Heart left ventricle (tissue), 16 donors: ENCODE data around the gene EBF4. TPM values are rescaled to one million over a fixed set of nuclear protein-coding genes. Genes with fewer than 3 reads are reported as not detected.
"Not testable (repeated sequence)": the region's sequence is repeated elsewhere in the genome, so short reads cannot be mapped to it uniquely, and the experiment has no call there.

ENCODE experiments used
- ATAC-seq, 4 donors: fragments of 200-7000 bp; cut with Tn5 transposase; one replicate each; pipeline ENCODE4 v1.9.1; 2020 to 2022; ENCODE audit warnings: moderate library complexity in 4 of 4, mild to moderate bottlenecking in 3 of 4, moderate number of reproducible peaks in 1 of 4
- DNase-seq, 5 donors: peaks; one replicate each; pipeline ENCODE4 v3.0.0-alpha.2; 2020
- H3K27ac ChIP-seq, 12 donors: fragments of 200-600 bp; sonication (generic) in 4 of 12; one replicate each; pipeline versions ENCODE4 v1.5.0 to v1.8.0; 2016 to 2022; ENCODE audit warnings: mild to moderate bottlenecking in 2 of 12
- H3K27me3 ChIP-seq, 9 donors: fragments of 200-600 bp; sonication (generic) in 2 of 9; one replicate each; pipeline versions ENCODE4 v1.5.1 to v1.8.0; 2016 to 2022; ENCODE audit warnings: mild to moderate bottlenecking in 3 of 9
- H3K36me3 ChIP-seq, 9 donors: fragments of 200-600 bp; sonication (generic) in 2 of 9; one replicate each; pipeline versions ENCODE4 v1.5.0 to v1.8.0; 2018 to 2022; ENCODE audit warnings: mild to moderate bottlenecking in 2 of 9
- H3K4me1 ChIP-seq, 12 donors: fragments of 200-600 bp; sonication (generic) in 4 of 12; one replicate each; pipeline versions ENCODE4 v1.5.0 to v1.8.0; 2016 to 2022; ENCODE audit warnings: mild to moderate bottlenecking in 3 of 12
- H3K4me3 ChIP-seq, 12 donors: fragments of 200-600 bp; sonication (generic) in 4 of 12; one replicate each; pipeline versions ENCODE4 v1.5.0 to v1.8.0; 2017 to 2022; ENCODE audit warnings: mild to moderate bottlenecking in 9 of 12, moderate library complexity in 4 of 12
- H3K9me3 ChIP-seq, 12 donors: fragments of 200-600 bp; sonication (generic) in 4 of 12; one replicate each; pipeline versions ENCODE4 v1.5.0 to v1.8.0; 2016 to 2022; ENCODE audit warnings: mild to moderate bottlenecking in 1 of 12
- CTCF ChIP-seq, 12 donors: fragments of 200-600 bp; sonication (generic) in 4 of 12; IDR thresholded peaks; one replicate each; pipeline versions ENCODE4 v1.5.0 to v1.8.0; 2018 to 2022; ENCODE audit warnings: antibody characterized with exemption in 12 of 12, mild to moderate bottlenecking in 5 of 12
- POLR2A ChIP-seq, 2 donors: fragments of 450-650 bp; IDR thresholded peaks; one replicate each; pipeline ENCODE4 v1.6.1; 2017; ENCODE audit warnings: antibody characterized with exemption in 2 of 2, mild to moderate bottlenecking in 2 of 2, moderate library complexity in 2 of 2
- WGBS, 4 donors: extraction: QIAGEN DNeasy Blood & Tissue Kit in 2 of 4; methylation state at CpG; one replicate each; pipeline versions ENCODE4 v1.1.5 to v1.1.7; 2013 to 2018; 5-methylcytosine and 5-hydroxymethylcytosine counted together
- intact Hi-C, 10 donors: fragments of 100-400 bp; cut with DNase I; formaldehyde crosslinking; loops; one replicate each; pipeline versions ENCODE4 v1.11.1 to v1.14.2; 2022
- microRNA counts, 2 donors: library from miRNA; unstranded; fragments of <30 nt; microRNA quantifications; one replicate each; lab custom pipeline; 2016
- microRNA-seq, 4 donors: library from miRNA; unstranded; fragments of <30 nt; microRNA quantifications; one replicate each; pipeline versions ENCODE4 to v1.2.0, GENCODE V29; 2017 to 2020
- polyA plus RNA-seq, 2 donors: library from polyadenylated mRNA; stranded (reverse); fragments of 200-250 nt; gene quantifications; one replicate each; pipeline ENCODE4 v1.2.3, GENCODE V29; 2013
- total RNA-seq, 9 donors: library from RNA; depleted of rRNA in 2 of 9; stranded (reverse); fragments of >200 nt in 2 of 9; fragmentation: NEBNext Ultra II Directional in 3 of 9; extraction: Animal tissue kit (Norgen Biotek cat#: 25700) in 3 of 9; gene quantifications; one replicate each; pipeline versions ENCODE4 v1.1.0 to v1.2.4, GENCODE V29; 2016 to 2023
- donor health status: ischemic (EF 13 %, LVEDD 7.1; RV severe dilation, severe dysfunction).
- donor health status: healthy with polysubstance abuse.
- donor health status: DM: no; HTN: yes; CAD: no.
- donor health status: DM: no; HTN: no; CAD: no.
- donor health status: ischemic (EF 25% LVEDD 6.9; RV normal size, moderate dysfunction).
- donor health status: ischemic (EF 25% LVEDD 5.7; RV mildly dilated, moderate dysfunction).
- donor health status: healthy.
- donor health status: DM: yes; HTN: yes; CAD: no.
- donor health status: ischemic (EF 35%, LVEDD 5.7; RV mildly dilated, moderate dysfunction).
- donor health status: nonischemic (EF 11% LVEDD 7.7; RV severe dilation, severe dysfunction).
- donor health status: DM: yes; HTN: yes; CAD: no.
- donor health status: PGD.
- donor health status: ischemic (EF 29% LVEDD 5.4; RV normal size, mild dysfunction).
- donor health status: nonischemic (EF 23%, LVEDD 6.1; RV moderate dilation, normal function).

EBF4 gene
- total and polyA plus RNA-seq, 11 donors: 2.5 to 6.4 (median 3.8) TPM

- Histone ChIP-seq H3K4me3 (no peak overlapping the region), H3K27ac (no peak overlapping the region), H3K9me3 (peaks cover 0 to 5% (median 0%) of the 10 kb centered on the region in 12 donors), H3K27me3 (peaks cover 15 to 96% (median 53%) of the 10 kb centered on the region in 9 donors), H3K36me3 (no peaks in the 10 kb centered on the region), H3K4me1 (peaks cover 0 to 12% (median 0%) of the 10 kb centered on the region in 12 donors)
- ATAC-seq (no peak), DNase-seq (no peak)
- WGBS, 4 donors: 47 to 50% (median 49%) methylated on average over 4 of the region's 4 CpGs
- intact Hi-C loops: no loop called here
- TF ChIP-seq CTCF (IDR thresholded peaks at IDR 0.05) (no peak), POLR2A (IDR thresholded peaks at IDR 0.05) (no peak)
Measured at GRCh38 chr20:2806351-2806701, 113.7 kb downstream of the EBF4 start.

GRCh38 chr20:2807019-2807418 lies 114.4 kb downstream of the EBF4 start:
- peaks cover 13 to 94% (median 46%) of the 10 kb centered on the region in 9 donors for H3K27me3 ChIP-seq

GRCh38 chr20:2807929-2808328 lies 115.3 kb downstream of the EBF4 start:
- DNase-seq, intact Hi-C loops, ATAC-seq, H3K36me3 ChIP-seq, H3K4me3 ChIP-seq, H3K27ac ChIP-seq: not testable (repeated sequence)
- Histone ChIP-seq H3K4me1 (peaks cover 0 to 12% (median 0%) of the 10 kb centered on the region in 12 donors), H3K9me3 (peaks cover 0 to 18% (median 7%) of the 10 kb centered on the region in 12 donors), H3K27me3 (peaks cover 13 to 92% (median 39%) of the 10 kb centered on the region in 9 donors)
- WGBS, 4 donors: 72 to 90% (median 80%) methylated on average over 7 to 9 of the region's 9 CpGs

More at GRCh38 chr20:2807019-2807418, 114.4 kb downstream of the EBF4 start:
- H3K9me3 ChIP-seq: peaks cover 0 to 12% (median 3%) of the 10 kb centered on the region in 12 donors
- intact Hi-C loops: no loop called here
- WGBS, 4 donors: 72 to 85% (median 78%) methylated on average over 4 of the region's 4 CpGs
- H3K4me3 ChIP-seq: no peak overlapping the region
- DNase-seq (no peak), ATAC-seq (no peak)
- H3K36me3 ChIP-seq: no peaks in the 10 kb centered on the region
- TF ChIP-seq CTCF (IDR thresholded peaks at IDR 0.05) (no peak), POLR2A (IDR thresholded peaks at IDR 0.05) (no peak)
- peaks cover 0 to 12% (median 0%) of the 10 kb centered on the region in 12 donors for H3K4me1 ChIP-seq
- no peak overlapping the region for H3K27ac ChIP-seq

- no peak overlapping the region for H3K27ac ChIP-seq
Measured at GRCh38 chr20:2809690-2810089, 117.1 kb downstream of the EBF4 start.

More at GRCh38 chr20:2809690-2810089, 117.1 kb downstream of the EBF4 start:
- DNase-seq: no peak
- no peak overlapping the region for H3K4me3 ChIP-seq
- no peaks in the 10 kb centered on the region for H3K36me3 ChIP-seq
- intact Hi-C loops: loop anchor here in 1 of 10 donors (5.0 kb wide), 1 partner anchor 47 kb away; no protein-coding TSS in a partner anchor
- H3K27me3 ChIP-seq: peaks cover 11 to 74% (median 29%) of the 10 kb centered on the region in 9 donors
- no peak for ATAC-seq
- H3K4me1 ChIP-seq: peaks cover 0 to 11% (median 0%) of the 10 kb centered on the region in 12 donors
- 88 to 91% (median 89%) methylated on average over 10 of the region's 10 CpGs for WGBS, 4 donors
- peaks cover 0 to 18% (median 7%) of the 10 kb centered on the region in 12 donors for H3K9me3 ChIP-seq
- TF ChIP-seq CTCF (IDR thresholded peaks at IDR 0.05): no peak
- TF ChIP-seq POLR2A (IDR thresholded peaks at IDR 0.05): no peak

MicroRNA genes within 50 kb of the gene (microRNA counts, 767-probe panel; counts per million panel counts)
- microRNA hsa-miR-1292 (lab: Ali Mortazavi, UCI): 0 to 71.6 counts per million in 2 donors

Small RNAs within 50 kb of the gene (microRNA-seq; reads per million reads assigned to microRNA genes)
- 3.0 to 7.2 (median 5.3) reads per million in 4 donors for gene MIR1292

Other genes starting within 250 kb of the EBF4 start
- 100 to 1,000 TPM in 2 of 9 donors, 10 to 100 TPM in 7; 36.8 to 132 (median 75.5) TPM for gene SNRPB, start 222.0 kb upstream of the EBF4 start, total RNA-seq
- 100 to 1,000 TPM in 1 of 2 donors, 10 to 100 TPM in 1; 77.4 to 290 TPM for gene SNRPB, start 222.0 kb upstream of the EBF4 start, polyA plus RNA-seq
- 1 to 10 TPM; 4.2 to 8.6 (median 5.4) TPM for gene ZNF343, start 183.9 kb upstream of the EBF4 start, total RNA-seq
- gene ZNF343, start 183.9 kb upstream of the EBF4 start, polyA plus RNA-seq: 1 to 10 TPM; 2.6 to 5.6 TPM
- gene TMC2, start 156.2 kb upstream of the EBF4 start, total RNA-seq: not detected
- gene TMC2, start 156.2 kb upstream of the EBF4 start, polyA plus RNA-seq: not detected
- gene NOP56, start 40.1 kb upstream of the EBF4 start, total RNA-seq: 10 to 100 TPM; 24.6 to 78.8 (median 51.0) TPM
- gene NOP56, start 40.1 kb upstream of the EBF4 start, polyA plus RNA-seq: 10 to 100 TPM; 42.3 to 66.8 TPM
- 100 to 1,000 TPM; 122 to 356 (median 208) TPM for gene IDH3B, start 28.6 kb upstream of the EBF4 start, total RNA-seq
- gene IDH3B, start 28.6 kb upstream of the EBF4 start, polyA plus RNA-seq: 100 to 1,000 TPM; 173 to 188 TPM
- 10 to 100 TPM in 2 of 9 donors, 1 to 10 TPM in 2, under 1 TPM in 5; 0.42 to 21.5 (median 0.72) TPM for gene CPXM1, start 107.8 kb downstream of the EBF4 start, total RNA-seq
- 1 to 10 TPM in 1 of 2 donors, under 1 TPM in 1; 0.27 to 3.9 TPM for gene CPXM1, start 107.8 kb downstream of the EBF4 start, polyA plus RNA-seq
- not detected for gene C20orf141, start 122.2 kb downstream of the EBF4 start, total RNA-seq
- gene C20orf141, start 122.2 kb downstream of the EBF4 start, polyA plus RNA-seq: not detected
- not detected for gene TMEM239, start 123.6 kb downstream of the EBF4 start, total RNA-seq
- gene TMEM239, start 123.6 kb downstream of the EBF4 start, polyA plus RNA-seq: not detected
- gene PCED1A, start 147.9 kb downstream of the EBF4 start, total RNA-seq: 10 to 100 TPM in 2 of 9 donors, 1 to 10 TPM in 7; 5.0 to 20.7 (median 6.8) TPM
- gene PCED1A, start 147.9 kb downstream of the EBF4 start, polyA plus RNA-seq: 10 to 100 TPM in 1 of 2 donors, 1 to 10 TPM in 1; 7.0 to 11.3 TPM
- gene VPS16, start 148.0 kb downstream of the EBF4 start, total RNA-seq: 10 to 100 TPM; 13.9 to 28.6 (median 19.5) TPM
- gene VPS16, start 148.0 kb downstream of the EBF4 start, polyA plus RNA-seq: 10 to 100 TPM; 19.8 to 21.2 TPM
- gene PTPRA, start 180.7 kb downstream of the EBF4 start, total RNA-seq: 10 to 100 TPM; 17.3 to 43.4 (median 32.2) TPM
- gene PTPRA, start 180.7 kb downstream of the EBF4 start, polyA plus RNA-seq: 10 to 100 TPM in 1 of 2 donors, 1 to 10 TPM in 1; 6.1 to 18.9 TPM